ENCODE results near the gene ZBTB34.
"Not testable (repeated sequence)": the region's sequence is repeated elsewhere in the genome, so short reads cannot be mapped to it uniquely, and the experiment has no call there.

Gene ZBTB34, protein sequence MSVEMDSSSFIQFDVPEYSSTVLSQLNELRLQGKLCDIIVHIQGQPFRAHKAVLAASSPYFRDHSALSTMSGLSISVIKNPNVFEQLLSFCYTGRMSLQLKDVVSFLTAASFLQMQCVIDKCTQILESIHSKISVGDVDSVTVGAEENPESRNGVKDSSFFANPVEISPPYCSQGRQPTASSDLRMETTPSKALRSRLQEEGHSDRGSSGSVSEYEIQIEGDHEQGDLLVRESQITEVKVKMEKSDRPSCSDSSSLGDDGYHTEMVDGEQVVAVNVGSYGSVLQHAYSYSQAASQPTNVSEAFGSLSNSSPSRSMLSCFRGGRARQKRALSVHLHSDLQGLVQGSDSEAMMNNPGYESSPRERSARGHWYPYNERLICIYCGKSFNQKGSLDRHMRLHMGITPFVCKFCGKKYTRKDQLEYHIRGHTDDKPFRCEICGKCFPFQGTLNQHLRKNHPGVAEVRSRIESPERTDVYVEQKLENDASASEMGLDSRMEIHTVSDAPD

DNA sequence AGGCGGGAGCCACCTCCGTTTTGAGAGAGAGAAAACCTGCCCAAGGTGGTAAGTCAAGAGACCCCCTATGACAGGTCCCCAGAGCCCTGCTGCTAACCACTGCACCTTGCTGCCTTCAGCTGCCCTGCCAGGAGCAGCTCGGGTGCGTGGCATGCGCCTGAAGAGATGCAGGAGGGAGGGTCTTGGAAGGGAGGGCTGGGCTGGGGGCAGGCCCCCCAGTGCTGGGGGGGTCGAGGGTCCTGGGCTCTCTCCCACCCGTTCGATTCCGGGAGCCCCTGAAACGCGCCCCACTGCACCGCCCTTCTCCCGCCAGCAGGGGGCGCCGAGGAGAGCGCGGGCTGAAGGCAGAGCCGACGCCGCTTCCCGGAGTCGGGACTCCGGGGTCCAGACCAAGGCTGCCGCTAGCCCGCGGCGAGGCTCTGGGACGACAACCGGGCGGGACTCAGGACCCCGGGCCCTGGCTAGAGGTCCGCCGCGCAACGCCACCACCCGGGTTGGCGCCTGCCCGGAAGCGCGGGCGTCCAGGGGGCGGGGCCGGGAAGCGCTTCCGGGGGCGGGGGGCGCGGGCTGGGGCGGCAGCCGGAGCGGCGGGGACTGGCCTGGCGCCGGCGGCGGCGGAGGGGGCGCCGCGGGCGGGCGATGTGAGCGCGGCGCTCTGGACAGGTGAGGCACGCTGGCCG, at the start of gene ZBTB34:
Gene ZBTB34, plus strand, starts transcription at position 563 of the 680 bp plus-strand sequence. CDS start 18,761 bp downstream, outside the sequence.
- H3K36me3 ChIP-seq (ENCODE audit: control insufficient read depth, insufficient read depth, low read length, severe bottlenecking) = peaks cover 11% of the 10 kb centered on the region
- peak within 1 kb of the TSS; percentile 90 for H3K9ac ChIP-seq (ENCODE audit: low read length)
- H3K27me3 ChIP-seq (replicated peaks; ENCODE audit: control insufficient read depth, insufficient read depth, low read length) = peaks cover 20% of the 10 kb centered on the region
- no peaks in the 10 kb centered on the region for H3K9me3 ChIP-seq (ENCODE audit: control insufficient read depth, low read length)
- peak; percentile 84 for DNase-seq (ENCODE audit: low read depth)
- peak within 1 kb of the TSS; percentile 95 for H3K4me3 ChIP-seq (ENCODE audit: low read length)
- H3K4me1 ChIP-seq (ENCODE audit: control insufficient read depth, insufficient read depth, low read length) = peaks cover 25% of the 10 kb centered on the region

DNA sequence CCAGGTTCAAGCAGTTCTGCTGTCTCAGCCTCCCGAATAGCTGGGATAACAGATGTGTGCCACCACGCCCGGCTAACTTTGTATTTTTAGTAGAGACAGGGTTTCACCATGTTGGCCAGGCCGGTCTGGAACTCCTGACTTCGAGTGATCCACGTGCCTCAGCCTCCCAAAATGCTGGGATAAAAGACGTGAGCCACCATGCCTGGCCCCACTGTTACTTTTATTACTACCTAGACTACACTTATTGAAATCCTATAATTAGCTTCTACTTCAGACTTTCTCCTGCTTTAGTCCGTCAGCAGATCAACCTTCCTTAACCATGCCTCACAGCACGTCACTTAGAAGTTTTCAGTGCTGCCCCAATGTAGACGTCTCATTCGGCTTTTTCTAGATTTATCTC, 47.4 kb upstream of the ZBTB34 start:
- DNase-seq (ENCODE audit: low read depth) = no peak
- H3K4me1 ChIP-seq (ENCODE audit: control insufficient read depth, insufficient read depth, low read length) = peaks cover 15% of the 10 kb centered on the region
- H3K4me3 ChIP-seq (ENCODE audit: low read length) = no peak overlapping the region
- no peaks in the 10 kb centered on the region for H3K27me3 ChIP-seq (replicated peaks; ENCODE audit: control insufficient read depth, insufficient read depth, low read length)
- no peak overlapping the region for H3K9ac ChIP-seq (ENCODE audit: low read length)
- H3K9me3 ChIP-seq (ENCODE audit: control insufficient read depth, low read length) = peaks cover 4% of the 10 kb centered on the region
- H3K36me3 ChIP-seq (ENCODE audit: control insufficient read depth, insufficient read depth, low read length, severe bottlenecking) = peaks cover 76% of the 10 kb centered on the region

DNA sequence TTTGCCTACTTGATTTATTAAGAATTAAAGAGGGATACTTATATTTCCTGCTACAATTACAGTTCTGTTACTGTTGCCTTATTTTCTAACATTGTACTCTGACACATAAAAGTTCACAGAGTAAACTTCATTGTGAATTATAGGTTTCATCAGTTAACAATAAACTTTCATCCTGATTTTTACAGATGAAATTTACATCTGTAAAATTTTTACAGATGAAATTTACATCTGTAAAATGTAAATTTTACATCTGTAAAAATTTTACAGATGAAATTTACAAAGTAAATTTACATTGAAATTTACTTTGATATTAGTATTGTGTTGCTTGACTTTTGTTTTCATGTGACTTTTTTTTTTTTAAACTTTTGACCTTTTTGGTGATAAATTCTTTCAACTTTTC, 46.3 kb upstream of the ZBTB34 start:
- peaks cover 74% of the 10 kb centered on the region for H3K36me3 ChIP-seq (ENCODE audit: control insufficient read depth, insufficient read depth, low read length, severe bottlenecking)
- H3K27me3 ChIP-seq (replicated peaks; ENCODE audit: control insufficient read depth, insufficient read depth, low read length) = no peaks in the 10 kb centered on the region
- no peak overlapping the region for H3K4me3 ChIP-seq (ENCODE audit: low read length)
- H3K4me1 ChIP-seq (ENCODE audit: control insufficient read depth, insufficient read depth, low read length) = peaks cover 5% of the 10 kb centered on the region
- H3K9ac ChIP-seq (ENCODE audit: low read length) = no peak overlapping the region
- DNase-seq (ENCODE audit: low read depth) = no peak
- peaks cover 11% of the 10 kb centered on the region for H3K9me3 ChIP-seq (ENCODE audit: control insufficient read depth, low read length)

- DNase-seq (ENCODE audit: low read depth); H3K4me3 ChIP-seq (ENCODE audit: low read length); H3K9ac ChIP-seq (ENCODE audit: low read length); H3K27me3 ChIP-seq (replicated peaks; ENCODE audit: control insufficient read depth, insufficient read depth, low read length): not testable (repeated sequence)
- Histone ChIP-seq H3K4me1 (ENCODE audit: control insufficient read depth, insufficient read depth, low read length) (peaks cover 11% of the 10 kb centered on the region), H3K9me3 (ENCODE audit: control insufficient read depth, low read length) (peaks cover 16% of the 10 kb centered on the region), H3K36me3 (ENCODE audit: control insufficient read depth, insufficient read depth, low read length, severe bottlenecking) (peaks cover 59% of the 10 kb centered on the region)
Observed at GRCh38 chr9:126817615-126818014, 42.8 kb upstream of the ZBTB34 start.

DNA sequence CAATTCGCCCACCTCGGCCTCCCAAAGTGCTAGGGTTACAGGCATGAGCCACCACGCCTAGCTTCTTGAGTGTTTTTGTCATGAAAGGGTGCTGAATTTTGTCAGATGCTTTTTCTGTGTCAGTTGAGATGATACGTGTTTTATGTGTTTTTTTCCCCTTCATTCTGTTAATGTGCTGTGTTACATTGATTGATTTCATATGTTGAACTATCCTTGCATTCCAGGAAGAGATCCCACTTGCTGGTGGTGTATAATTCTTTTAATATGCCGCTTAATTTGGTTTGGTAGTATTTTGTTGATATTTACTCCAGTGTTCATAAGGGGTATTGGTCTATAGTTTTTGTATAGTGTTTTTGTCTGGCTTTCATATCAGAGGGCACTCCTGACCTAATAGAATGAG, 42.0 kb upstream of the ZBTB34 start:
- no peaks in the 10 kb centered on the region for H3K27me3 ChIP-seq (replicated peaks; ENCODE audit: control insufficient read depth, insufficient read depth, low read length)
- no peak for DNase-seq (ENCODE audit: low read depth)
- peak overlapping the region; percentile 15 for H3K4me3 ChIP-seq (ENCODE audit: low read length)
- H3K9ac ChIP-seq (ENCODE audit: low read length) = no peak overlapping the region
- H3K36me3 ChIP-seq (ENCODE audit: control insufficient read depth, insufficient read depth, low read length, severe bottlenecking) = peaks cover 56% of the 10 kb centered on the region
- H3K4me1 ChIP-seq (ENCODE audit: control insufficient read depth, insufficient read depth, low read length) = peaks cover 15% of the 10 kb centered on the region
- peaks cover 16% of the 10 kb centered on the region for H3K9me3 ChIP-seq (ENCODE audit: control insufficient read depth, low read length)

DNA sequence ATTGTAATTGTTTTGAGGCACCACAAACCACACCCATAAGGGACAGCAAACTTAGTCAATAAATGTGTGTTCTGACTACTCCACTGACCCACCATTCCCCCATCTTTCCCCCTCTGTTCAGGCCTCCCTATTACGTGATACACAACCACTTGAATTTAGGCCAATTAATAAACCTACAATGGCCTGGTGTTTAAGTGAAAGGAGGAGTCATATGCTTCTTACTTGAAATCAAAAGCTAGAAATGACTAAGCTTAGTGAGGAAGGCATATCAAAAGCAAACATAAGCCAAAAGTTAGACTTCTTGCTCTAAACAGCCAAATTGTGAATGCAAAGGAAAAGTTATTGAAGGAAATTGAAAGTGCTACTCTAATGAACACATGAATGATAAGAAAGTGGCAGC, 41.0 kb upstream of the ZBTB34 start:
- Histone ChIP-seq H3K4me1 (ENCODE audit: control insufficient read depth, insufficient read depth, low read length) (peaks cover 15% of the 10 kb centered on the region), H3K27me3 (replicated peaks; ENCODE audit: control insufficient read depth, insufficient read depth, low read length) (no peaks in the 10 kb centered on the region), H3K9ac (ENCODE audit: low read length) (no peak overlapping the region), H3K9me3 (ENCODE audit: control insufficient read depth, low read length) (peaks cover 16% of the 10 kb centered on the region), H3K36me3 (ENCODE audit: control insufficient read depth, insufficient read depth, low read length, severe bottlenecking) (peaks cover 54% of the 10 kb centered on the region), H3K4me3 (ENCODE audit: low read length) (no peak overlapping the region)
- DNase-seq (ENCODE audit: low read depth) = no peak

DNA sequence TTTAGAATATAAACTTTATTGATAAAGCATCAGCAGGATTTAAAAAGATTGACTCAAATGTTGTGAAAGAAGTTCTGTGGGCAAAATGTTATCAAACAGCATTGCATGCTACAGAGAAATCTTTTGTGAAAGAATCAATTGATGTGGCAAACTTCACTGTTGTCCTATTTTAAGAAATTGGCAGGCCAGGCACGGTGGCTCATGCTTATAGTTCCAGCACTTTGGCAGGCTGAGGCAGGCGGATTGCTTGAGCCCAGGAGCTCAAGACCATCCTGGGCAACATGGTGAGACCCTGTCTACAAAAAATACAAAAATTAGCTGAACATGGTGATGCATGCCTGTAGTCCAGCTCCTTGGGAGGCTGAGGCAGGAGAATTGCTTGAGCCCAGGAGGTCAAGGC, 38.2 kb upstream of the ZBTB34 start:
- Histone ChIP-seq H3K27me3 (replicated peaks; ENCODE audit: control insufficient read depth, insufficient read depth, low read length) (no peaks in the 10 kb centered on the region), H3K36me3 (ENCODE audit: control insufficient read depth, insufficient read depth, low read length, severe bottlenecking) (peaks cover 49% of the 10 kb centered on the region), H3K4me1 (ENCODE audit: control insufficient read depth, insufficient read depth, low read length) (peaks cover 15% of the 10 kb centered on the region), H3K4me3 (ENCODE audit: low read length) (no peak overlapping the region), H3K9ac (ENCODE audit: low read length) (no peak overlapping the region), H3K9me3 (ENCODE audit: control insufficient read depth, low read length) (peaks cover 12% of the 10 kb centered on the region)
- DNase-seq (ENCODE audit: low read depth) = no peak

DNA sequence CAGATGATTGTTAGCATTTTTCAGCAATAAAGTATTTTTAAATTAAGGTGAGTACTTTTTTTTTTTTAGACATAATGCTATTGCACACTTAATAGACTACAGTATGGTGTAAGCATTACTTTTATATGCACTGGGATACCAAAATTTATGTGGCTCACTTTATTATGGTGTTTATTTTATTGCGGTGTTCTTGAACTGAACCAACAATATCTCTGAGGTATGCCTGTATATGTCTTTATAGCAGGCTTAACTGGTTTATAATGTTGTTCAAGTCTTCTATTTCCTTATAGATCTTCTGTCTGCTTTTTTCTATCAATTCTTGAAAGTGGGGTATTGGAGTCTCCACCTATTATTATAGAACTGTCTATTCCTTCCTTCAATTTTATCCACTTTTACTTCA, 37.6 kb upstream of the ZBTB34 start:
- H3K36me3 ChIP-seq (ENCODE audit: control insufficient read depth, insufficient read depth, low read length, severe bottlenecking) = peaks cover 46% of the 10 kb centered on the region
- peaks cover 15% of the 10 kb centered on the region for H3K4me1 ChIP-seq (ENCODE audit: control insufficient read depth, insufficient read depth, low read length)
- no peak overlapping the region for H3K9ac ChIP-seq (ENCODE audit: low read length)
- no peak overlapping the region for H3K4me3 ChIP-seq (ENCODE audit: low read length)
- no peaks in the 10 kb centered on the region for H3K27me3 ChIP-seq (replicated peaks; ENCODE audit: control insufficient read depth, insufficient read depth, low read length)
- peaks cover 12% of the 10 kb centered on the region for H3K9me3 ChIP-seq (ENCODE audit: control insufficient read depth, low read length)
- DNase-seq (ENCODE audit: low read depth) = no peak

GRCh38 chr9:126824052-126824451, 36.4 kb upstream of the ZBTB34 start:
- H3K36me3 ChIP-seq (ENCODE audit: control insufficient read depth, insufficient read depth, low read length, severe bottlenecking) = peaks cover 37% of the 10 kb centered on the region
- H3K4me1 ChIP-seq (ENCODE audit: control insufficient read depth, insufficient read depth, low read length) = peaks cover 15% of the 10 kb centered on the region
- H3K9ac ChIP-seq (ENCODE audit: low read length); H3K27me3 ChIP-seq (replicated peaks; ENCODE audit: control insufficient read depth, insufficient read depth, low read length); DNase-seq (ENCODE audit: low read depth); H3K4me3 ChIP-seq (ENCODE audit: low read length); H3K9me3 ChIP-seq (ENCODE audit: control insufficient read depth, low read length): not testable (repeated sequence)

GRCh38 chr9:126827227-126827626, 33.2 kb upstream of the ZBTB34 start:
- DNase-seq (ENCODE audit: low read depth) = no peak

DNA sequence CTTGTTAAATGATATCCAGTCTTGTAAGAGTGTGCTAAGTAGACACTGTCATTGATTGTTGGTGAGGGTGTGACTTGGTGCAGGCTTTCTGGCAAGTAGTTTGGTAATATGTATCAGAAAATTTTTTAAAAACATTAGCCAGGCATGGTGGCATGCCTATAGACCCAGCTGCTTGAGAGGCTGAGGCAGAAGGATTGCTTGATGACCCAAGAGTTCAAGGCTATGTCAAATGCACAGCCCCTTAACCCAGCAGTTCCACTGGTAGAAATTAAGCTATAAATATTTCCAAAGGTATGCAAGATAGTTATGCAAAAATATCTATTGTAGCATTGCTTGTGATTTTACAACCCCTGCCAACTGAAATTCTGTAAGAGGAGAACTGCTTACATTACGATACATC, 31.4 kb upstream of the ZBTB34 start:
- no peak overlapping the region for H3K9ac ChIP-seq (ENCODE audit: low read length)
- H3K4me1 ChIP-seq (ENCODE audit: control insufficient read depth, insufficient read depth, low read length) = no peaks in the 10 kb centered on the region
- no peaks in the 10 kb centered on the region for H3K27me3 ChIP-seq (replicated peaks; ENCODE audit: control insufficient read depth, insufficient read depth, low read length)
- no peaks in the 10 kb centered on the region for H3K9me3 ChIP-seq (ENCODE audit: control insufficient read depth, low read length)
- DNase-seq (ENCODE audit: low read depth) = peak; percentile 17
- H3K4me3 ChIP-seq (ENCODE audit: low read length) = no peak overlapping the region
- H3K36me3 ChIP-seq (ENCODE audit: control insufficient read depth, insufficient read depth, low read length, severe bottlenecking) = peaks cover 37% of the 10 kb centered on the region

More at GRCh38 chr9:126827227-126827626, 33.2 kb upstream of the ZBTB34 start:
- Histone ChIP-seq H3K36me3 (ENCODE audit: control insufficient read depth, insufficient read depth, low read length, severe bottlenecking) (peaks cover 30% of the 10 kb centered on the region), H3K27me3 (replicated peaks; ENCODE audit: control insufficient read depth, insufficient read depth, low read length) (no peaks in the 10 kb centered on the region), H3K9ac (ENCODE audit: low read length) (no peak overlapping the region), H3K4me1 (ENCODE audit: control insufficient read depth, insufficient read depth, low read length) (peaks cover 8% of the 10 kb centered on the region), H3K9me3 (ENCODE audit: control insufficient read depth, low read length) (no peaks in the 10 kb centered on the region), H3K4me3 (ENCODE audit: low read length) (no peak overlapping the region)

Data from adipocyte (in vitro differentiated cells).